ENCODE data around the gene TMEM178B.

The TMEM178B gene

GRCh38 chr7:141265668-141266067 is 191.8 kb downstream of the TMEM178B start:
- no peak for DNase-seq

GRCh38 chr7:141268614-141269013 is 194.8 kb downstream of the TMEM178B start:
- DNase-seq = no peak

- no peak for DNase-seq
These were observed 197.6 kb downstream of the TMEM178B start for GRCh38 chr7:141271451-141271850.

- no peak for DNase-seq
These were observed 198.6 kb downstream of the TMEM178B start for GRCh38 chr7:141272417-141272816.

GRCh38 chr7:141275350-141275749 is 201.5 kb downstream of the TMEM178B start:
- DNase-seq = no peak

- no peak for DNase-seq
These were observed 202.2 kb downstream of the TMEM178B start for GRCh38 chr7:141276031-141276430.

GRCh38 chr7:141280100-141280499 is 206.2 kb downstream of the TMEM178B start:
- no peak for DNase-seq

DNA sequence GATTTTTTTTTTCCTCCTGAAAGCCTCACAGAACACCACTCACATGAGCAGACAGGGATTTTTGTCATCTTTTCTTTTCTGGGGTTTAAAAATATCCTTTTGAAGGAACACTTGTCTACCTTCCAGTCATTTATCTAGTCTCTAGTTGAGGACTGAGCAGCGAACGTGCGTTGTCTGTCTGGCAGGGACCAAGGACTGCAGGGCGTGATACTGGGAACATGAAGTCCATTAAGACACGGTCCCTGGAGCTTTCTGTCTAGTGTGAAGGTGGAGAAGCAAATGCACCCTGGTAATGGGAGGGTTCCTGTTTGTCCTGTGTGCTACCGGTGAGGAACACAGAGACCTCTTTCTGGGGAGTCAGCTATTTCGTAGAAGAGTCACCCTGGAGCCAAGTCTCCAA is 207.4 kb downstream of the TMEM178B start:
- no peak for DNase-seq

DNA sequence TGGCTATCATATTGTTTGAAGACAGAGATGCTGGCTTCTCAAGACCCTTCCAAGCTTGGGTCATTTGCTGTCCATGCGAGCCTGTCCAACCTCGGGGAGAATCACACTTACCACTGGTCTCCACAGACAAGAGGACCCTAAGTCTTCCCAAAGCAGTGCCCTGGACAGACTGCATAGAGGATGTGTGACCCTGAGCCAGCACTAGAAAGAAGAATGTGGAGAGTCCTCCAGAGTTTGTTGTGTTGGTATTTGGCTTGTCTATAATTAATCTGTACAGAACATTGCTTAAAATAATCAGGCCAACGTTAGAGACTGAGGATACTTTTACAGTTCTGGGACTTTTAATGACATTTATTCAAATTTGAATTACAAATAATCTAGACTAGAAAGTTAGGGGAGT is 212.7 kb downstream of the TMEM178B start:
- DNase-seq = no peak

DNA sequence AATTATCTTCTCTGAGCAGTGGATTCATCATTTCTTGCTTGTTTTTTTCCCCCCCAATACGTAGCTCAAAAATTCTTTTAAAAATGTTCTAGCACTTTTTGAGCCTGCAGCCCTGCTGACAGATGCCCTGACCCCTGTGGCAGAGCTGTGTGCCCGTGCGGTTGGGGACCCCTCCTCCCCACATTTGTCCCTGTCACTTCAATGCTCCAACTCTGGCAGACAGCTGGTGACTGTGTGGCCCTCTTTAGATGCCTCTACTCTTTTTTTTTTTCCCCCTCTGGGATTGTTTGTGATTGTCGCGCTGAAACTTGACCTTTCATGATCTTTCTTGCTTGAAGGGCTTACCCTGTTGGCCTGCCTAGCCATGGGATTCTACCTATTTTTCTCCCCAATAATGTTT is 214.1 kb downstream of the TMEM178B start:
- no peak for DNase-seq

GRCh38 chr7:141288626-141289025 is 214.8 kb downstream of the TMEM178B start:
- DNase-seq = no peak

GRCh38 chr7:141290365-141290764 is 216.5 kb downstream of the TMEM178B start:
- DNase-seq = no peak

DNA sequence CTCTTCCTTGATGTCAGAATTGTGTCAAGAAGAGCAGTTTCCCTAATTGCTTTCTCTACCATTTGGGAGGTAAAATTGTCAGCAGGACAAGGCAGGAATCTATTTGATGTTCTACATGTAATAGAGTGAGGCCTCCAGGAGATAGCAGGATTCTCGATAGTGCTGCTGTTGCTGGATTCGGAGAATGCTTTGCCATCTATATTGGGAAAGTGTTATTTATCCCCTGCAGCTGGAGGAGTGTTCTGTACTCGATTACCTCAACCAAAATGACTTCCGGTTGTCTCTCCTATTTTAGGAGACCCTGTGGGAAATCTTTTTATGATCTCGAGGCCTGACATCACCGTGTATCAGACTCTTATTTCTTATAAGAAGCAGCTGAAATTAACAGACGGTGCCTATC is 217.1 kb downstream of the TMEM178B start:
- DNase-seq = no peak

- no peak for DNase-seq
These were observed 217.7 kb downstream of the TMEM178B start for GRCh38 chr7:141291541-141291940.

DNA sequence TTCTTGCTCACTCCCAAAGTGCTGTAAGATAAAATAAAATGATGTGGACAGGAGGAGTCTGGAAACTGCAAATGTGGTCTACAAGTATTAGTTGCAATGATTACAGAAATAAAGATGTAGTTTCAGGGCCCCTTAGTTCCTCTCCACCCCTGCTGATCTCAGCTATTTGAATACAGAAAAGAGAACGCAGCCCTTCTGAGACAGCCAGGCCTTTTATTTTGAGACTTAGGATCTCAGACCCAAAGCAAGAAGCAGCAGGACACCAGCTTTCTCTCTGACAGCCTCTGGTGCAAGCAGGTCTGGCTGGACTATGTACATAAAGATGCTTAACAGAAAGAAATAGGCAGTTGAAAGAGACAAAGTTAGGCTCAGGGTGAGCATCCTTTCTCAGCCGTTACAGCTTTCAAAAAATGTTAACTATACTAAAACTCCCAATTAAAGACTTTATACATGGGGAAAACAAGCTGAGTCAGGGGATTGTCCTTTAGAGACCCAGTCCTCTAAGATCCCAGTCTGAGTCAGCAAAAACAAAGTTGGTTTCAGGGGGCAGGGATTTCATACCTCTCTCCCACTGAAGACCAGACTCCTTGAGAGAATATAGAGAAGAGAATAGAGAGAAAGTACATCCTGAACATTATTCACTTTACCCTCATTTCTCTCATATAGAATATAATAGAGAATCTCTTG is 220.4 kb downstream of the TMEM178B start:
- DNase-seq = no peak

GRCh38 chr7:141295367-141295895 is 221.6 kb downstream of the TMEM178B start:
- no peak for DNase-seq

- DNase-seq = no peak
These were observed 227.0 kb downstream of the TMEM178B start for GRCh38 chr7:141300816-141301215.

DNA sequence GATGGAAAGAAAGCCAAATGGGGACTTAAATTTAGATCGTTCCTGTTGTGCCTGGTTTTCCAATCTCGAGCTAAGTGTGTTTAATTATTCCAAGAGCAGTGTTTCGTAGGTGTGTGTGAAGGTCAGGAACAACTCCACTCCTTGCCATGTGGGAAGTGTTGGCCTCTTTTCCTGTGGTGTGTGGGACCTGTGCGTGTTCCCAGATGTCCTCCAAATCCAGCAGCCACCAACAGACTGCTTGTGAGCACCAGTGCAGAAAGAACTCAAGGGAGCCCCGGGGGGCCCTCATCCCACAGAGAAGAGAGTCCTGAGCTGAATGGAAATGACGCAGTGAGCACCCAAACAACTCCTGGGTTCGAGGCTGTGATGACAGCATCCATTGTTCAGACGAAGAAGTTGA is 227.7 kb downstream of the TMEM178B start:
- no peak for DNase-seq

DNA sequence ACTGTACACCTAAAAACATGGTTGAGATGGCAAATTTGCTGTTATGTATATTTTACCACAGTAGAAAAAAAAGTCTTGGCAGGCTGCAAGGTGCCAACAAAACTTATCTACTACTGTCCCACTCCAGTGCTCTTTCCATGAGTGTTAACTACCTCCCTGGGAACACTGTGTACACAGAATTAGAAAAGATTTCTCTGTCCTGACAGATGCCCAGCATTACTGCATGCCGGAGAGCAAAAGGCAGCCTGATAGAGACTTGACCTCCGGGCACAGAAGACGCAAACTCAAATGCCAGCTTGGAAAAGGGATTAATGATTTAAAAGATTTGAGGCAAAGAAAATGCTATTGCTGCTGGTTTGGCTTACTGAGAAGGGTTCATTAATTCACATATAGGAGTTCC is 228.8 kb downstream of the TMEM178B start:
- DNase-seq = no peak

GRCh38 chr7:141304291-141304690 is 230.4 kb downstream of the TMEM178B start:
- no peak for DNase-seq

DNA sequence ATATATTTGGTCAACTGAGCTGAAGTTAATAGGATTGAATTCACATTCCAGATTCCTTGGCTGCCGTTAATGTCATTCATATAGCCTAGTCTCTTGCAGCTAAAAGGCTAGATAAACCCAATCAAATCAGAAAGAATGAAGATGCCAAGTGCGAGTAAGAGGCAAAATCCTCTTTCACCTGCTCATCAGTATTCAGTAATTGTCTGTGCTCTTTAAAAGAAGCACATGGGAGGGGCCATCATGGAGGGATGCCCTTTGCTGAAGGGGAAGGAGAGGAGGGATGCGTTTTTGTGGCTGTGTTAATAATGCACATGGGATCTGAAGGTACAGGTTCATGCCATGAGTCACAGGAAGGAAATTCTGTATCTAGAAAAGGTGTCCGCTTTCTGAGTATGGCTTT is 232.2 kb downstream of the TMEM178B start:
- no peak for DNase-seq

DNA sequence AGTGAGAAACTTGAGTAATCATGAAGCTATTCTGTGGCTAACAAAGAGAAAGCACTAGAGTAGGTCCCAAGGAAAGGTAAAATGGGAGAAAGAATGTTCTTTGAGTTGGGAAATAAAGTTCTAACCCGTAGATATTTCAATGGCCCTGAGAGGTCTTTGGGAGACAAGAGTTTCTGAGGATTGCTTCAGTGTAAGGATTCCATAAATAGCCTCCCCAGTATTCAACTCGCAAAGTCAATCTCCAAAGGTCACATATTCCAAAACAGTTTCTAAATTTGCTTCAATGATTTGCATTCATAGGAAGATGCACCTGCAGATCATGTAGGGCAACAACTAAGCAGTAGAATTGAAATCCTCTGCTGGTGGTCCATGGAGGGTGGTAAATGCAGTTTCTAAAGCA is 238.5 kb downstream of the TMEM178B start:
- DNase-seq = no peak

- no peak for DNase-seq
These were observed 239.1 kb downstream of the TMEM178B start for GRCh38 chr7:141312828-141313521.

- DNase-seq = no peak
These were observed 240.0 kb downstream of the TMEM178B start for GRCh38 chr7:141313896-141314295.
